Measurements from ENCODE around the gene LIPE. TPM values are rescaled to one million over a fixed set of nuclear protein-coding genes. Genes with fewer than 3 reads are reported as not detected.

Gene LIPE
- polyA plus RNA-seq, 1 donor from 2014 or later = 19.1 TPM

GRCh38 chr19:42440357-42441048, 13.3 kb upstream of the LIPE start:
- H3K9me2 ChIP-seq (ENCODE audit: insufficient read depth, low read length) = no peaks in the 10 kb centered on the region
- H3K4me3 ChIP-seq (ENCODE audit: low read length) = no peak overlapping the region
- H3K4me2 ChIP-seq (ENCODE audit: low read length) = no peak overlapping the region
- H4K20me1 ChIP-seq (ENCODE audit: insufficient read depth) = no peaks in the 10 kb centered on the region
- H3K27me3 ChIP-seq (ENCODE audit: insufficient read depth, low read depth, low read length) = no peaks in the 10 kb centered on the region
- H3F3A ChIP-seq (ENCODE audit: insufficient read depth, low read length, poor library complexity, severe bottlenecking) = no peaks in the 10 kb centered on the region
- no peaks in the 10 kb centered on the region for H3K36me3 ChIP-seq (ENCODE audit: insufficient read depth, low read length)
- no peak overlapping the region for H3K9ac ChIP-seq (ENCODE audit: low read length)
- TF ChIP-seq RAD21 (conservative IDR thresholded peaks at IDR 0.05) = no peak
- no peak for TF ChIP-seq TAF1 (IDR thresholded peaks at IDR 0.05; ENCODE audit: low read depth)
- no peak for TF ChIP-seq REST (IDR thresholded peaks at IDR 0.05; ENCODE audit: borderline replicate concordance)
- TF ChIP-seq CTCF (IDR thresholded peaks at IDR 0.05; ENCODE audit: poor library complexity, severe bottlenecking) = peak; percentile 48
- no peak for TF ChIP-seq POLR2AphosphoS5 (IDR thresholded peaks at IDR 0.05)
- no peak for TF ChIP-seq SMC3 (conservative IDR thresholded peaks at IDR 0.05; ENCODE audit: poor library complexity)
- no peak for TF ChIP-seq MXI1 (conservative IDR thresholded peaks at IDR 0.05; ENCODE audit: poor library complexity, severe bottlenecking)
- H3K27ac ChIP-seq (ENCODE audit: low read length) = no peak overlapping the region
- H3K9me3 ChIP-seq (ENCODE audit: low read length) = no peaks in the 10 kb centered on the region
- no peaks in the 10 kb centered on the region for H3K79me2 ChIP-seq (replicated peaks; ENCODE audit: insufficient read depth, low read length)
- no peak overlapping the region for H2AFZ ChIP-seq (ENCODE audit: low read depth, low read length)

GRCh38 chr19:42436006-42436405, 8.8 kb upstream of the LIPE start:
- H3K79me2 ChIP-seq (replicated peaks; ENCODE audit: insufficient read depth, low read length) = no peaks in the 10 kb centered on the region
- H3K4me2 ChIP-seq (ENCODE audit: low read length) = no peak overlapping the region
- no peaks in the 10 kb centered on the region for H3K9me2 ChIP-seq (ENCODE audit: insufficient read depth, low read length)
- no peak overlapping the region for H3K4me3 ChIP-seq (ENCODE audit: low read length)
- no peak for TF ChIP-seq EP300 (conservative IDR thresholded peaks at IDR 0.05; ENCODE audit: poor library complexity, severe bottlenecking)
- no peak for TF ChIP-seq SMC3 (conservative IDR thresholded peaks at IDR 0.05; ENCODE audit: poor library complexity)
- no peak for TF ChIP-seq RAD21 (conservative IDR thresholded peaks at IDR 0.05)
- no peak overlapping the region for H2AFZ ChIP-seq (ENCODE audit: low read depth, low read length)
- H3K9ac ChIP-seq (ENCODE audit: low read length) = no peak overlapping the region
- no peaks in the 10 kb centered on the region for H3K27me3 ChIP-seq (ENCODE audit: insufficient read depth, low read depth, low read length)
- H4K20me1 ChIP-seq (ENCODE audit: insufficient read depth) = no peaks in the 10 kb centered on the region
- no peaks in the 10 kb centered on the region for H3K36me3 ChIP-seq (ENCODE audit: insufficient read depth, low read length)
- no peak overlapping the region for H3K27ac ChIP-seq (ENCODE audit: low read length)
- H3K9me3 ChIP-seq (ENCODE audit: low read length) = no peaks in the 10 kb centered on the region
- no peaks in the 10 kb centered on the region for H3F3A ChIP-seq (ENCODE audit: insufficient read depth, low read length, poor library complexity, severe bottlenecking)

GRCh38 chr19:42435316-42435715, 8.1 kb upstream of the LIPE start:
- TF ChIP-seq EZH2 (IDR thresholded peaks at IDR 0.05; ENCODE audit: borderline replicate concordance, insufficient read depth, low read length, poor library complexity, severe bottlenecking) (no peak), RAD21 (conservative IDR thresholded peaks at IDR 0.05) (no peak), TAF1 (IDR thresholded peaks at IDR 0.05; ENCODE audit: low read depth) (no peak), CTCF (IDR thresholded peaks at IDR 0.05; ENCODE audit: poor library complexity, severe bottlenecking) (no peak), REST (IDR thresholded peaks at IDR 0.05; ENCODE audit: borderline replicate concordance) (no peak), SMC3 (conservative IDR thresholded peaks at IDR 0.05; ENCODE audit: poor library complexity) (no peak), POLR2AphosphoS5 (IDR thresholded peaks at IDR 0.05) (no peak), EP300 (conservative IDR thresholded peaks at IDR 0.05; ENCODE audit: poor library complexity, severe bottlenecking) (no peak), MXI1 (conservative IDR thresholded peaks at IDR 0.05; ENCODE audit: poor library complexity, severe bottlenecking) (no peak)

More at GRCh38 chr19:42435316-42435715, 8.1 kb upstream of the LIPE start:
- Histone ChIP-seq H3K27ac (ENCODE audit: low read length) (no peak overlapping the region), H2AFZ (ENCODE audit: low read depth, low read length) (no peak overlapping the region), H3K79me2 (replicated peaks; ENCODE audit: insufficient read depth, low read length) (no peaks in the 10 kb centered on the region), H3K36me3 (ENCODE audit: insufficient read depth, low read length) (no peaks in the 10 kb centered on the region), H3K9ac (ENCODE audit: low read length) (no peak overlapping the region), H3K9me3 (ENCODE audit: low read length) (no peaks in the 10 kb centered on the region), H3K4me3 (ENCODE audit: low read length) (no peak overlapping the region), H3F3A (ENCODE audit: insufficient read depth, low read length, poor library complexity, severe bottlenecking) (no peaks in the 10 kb centered on the region), H4K20me1 (ENCODE audit: insufficient read depth) (no peaks in the 10 kb centered on the region), H3K4me2 (ENCODE audit: low read length) (no peak overlapping the region), H3K9me2 (ENCODE audit: insufficient read depth, low read length) (no peaks in the 10 kb centered on the region), H3K27me3 (ENCODE audit: insufficient read depth, low read depth, low read length) (no peaks in the 10 kb centered on the region)

Data from neural cell (in vitro differentiated cells).